Liver (tissue), 3 donors: Measurements from ENCODE around the gene ACP1.

Experiments used
- EGR1 ChIP-seq, 2 donors: IDR thresholded peaks; 2 replicates each; pipeline ENCODE4 v1.6.1; 2016 to 2018; ENCODE audit warnings: antibody characterized with exemption in 2 of 2, low read depth in 2 of 2
- FOXA1 ChIP-seq: IDR thresholded peaks from 2 replicates; pipeline ENCODE4 v1.6.1; 2016; ENCODE audit warnings: antibody characterized with exemption
- GABPA ChIP-seq, 2 donors: IDR thresholded peaks in 1 of 2; conservative IDR thresholded peaks in 1 of 2; 2 replicates each; pipeline ENCODE4 v1.6.1; 2016; ENCODE audit warnings: antibody characterized with exemption in 2 of 2, mild to moderate bottlenecking in 1 of 2, moderate library complexity in 1 of 2
- RAD21 ChIP-seq, 2 donors: IDR thresholded peaks; 2 replicates each; pipeline ENCODE4 v1.6.1; 2016; ENCODE audit warnings: antibody characterized with exemption in 2 of 2, mild to moderate bottlenecking in 2 of 2
- SP1 ChIP-seq: IDR thresholded peaks from 2 replicates; pipeline ENCODE4 v1.6.1; 2018; ENCODE audit warnings: antibody characterized with exemption, mild to moderate bottlenecking
- TAF1 ChIP-seq: conservative IDR thresholded peaks from 2 replicates; pipeline ENCODE4 v1.6.1; 2016; ENCODE audit warnings: antibody characterized with exemption, mild to moderate bottlenecking
- YY1 ChIP-seq: IDR thresholded peaks from 2 replicates; pipeline ENCODE4 v1.6.1; 2016; ENCODE audit warnings: antibody characterized with exemption, mild to moderate bottlenecking
- TF ChIP-seq, protein P1 (sequence below): IDR thresholded peaks from 2 replicates; pipeline ENCODE4 v1.6.1; 2016; ENCODE audit warnings: antibody characterized with exemption, mild to moderate bottlenecking
- TF ChIP-seq, protein P2 (sequence below): fragments of 150-350 bp; IDR thresholded peaks from 2 replicates; pipeline ENCODE4 v1.5.1; 2017; ENCODE audit warnings: improper control_type of control experiment, low read depth, low read length; ENCODE audit not compliant: missing input control
- TF ChIP-seq, protein P3 (sequence below): IDR thresholded peaks from 2 replicates; pipeline ENCODE4 v1.6.1; 2016; ENCODE audit warnings: antibody characterized with exemption
- TF ChIP-seq, protein P4 (sequence below): IDR thresholded peaks from 2 replicates; pipeline ENCODE4 v1.6.1; 2016; ENCODE audit warnings: antibody characterized with exemption
- TF ChIP-seq, protein P5 (sequence below): IDR thresholded peaks from 2 replicates; pipeline ENCODE4 v1.6.1; 2016; ENCODE audit warnings: antibody characterized with exemption
- donor health status: healthy.
- donor health status: healthy.

DNA sequence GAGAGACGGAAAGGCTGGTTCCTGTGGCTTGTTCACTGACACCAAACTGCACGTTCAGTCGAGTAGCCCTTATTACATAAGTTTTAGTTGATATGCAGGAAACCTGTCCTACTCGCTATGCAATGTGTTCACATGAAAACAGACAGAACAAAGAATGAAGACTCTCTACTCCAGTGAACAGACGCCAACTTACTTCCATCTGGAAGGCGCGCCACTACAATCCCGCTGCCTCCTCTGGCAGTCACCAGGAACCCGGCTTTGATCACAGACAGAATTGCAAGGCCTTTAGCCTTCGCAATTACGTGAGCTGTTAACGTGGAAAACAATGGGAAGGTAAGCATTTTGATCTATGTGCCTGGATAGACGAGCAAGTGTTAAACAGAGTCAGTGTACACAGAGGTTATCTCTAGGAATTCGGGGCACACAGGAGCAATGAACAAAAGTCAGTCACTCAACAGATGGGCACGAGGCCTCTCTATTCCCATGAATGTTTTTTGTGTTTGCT is 15.2 kb upstream of the ACP1 start:
- TF ChIP-seq, protein P1, sequence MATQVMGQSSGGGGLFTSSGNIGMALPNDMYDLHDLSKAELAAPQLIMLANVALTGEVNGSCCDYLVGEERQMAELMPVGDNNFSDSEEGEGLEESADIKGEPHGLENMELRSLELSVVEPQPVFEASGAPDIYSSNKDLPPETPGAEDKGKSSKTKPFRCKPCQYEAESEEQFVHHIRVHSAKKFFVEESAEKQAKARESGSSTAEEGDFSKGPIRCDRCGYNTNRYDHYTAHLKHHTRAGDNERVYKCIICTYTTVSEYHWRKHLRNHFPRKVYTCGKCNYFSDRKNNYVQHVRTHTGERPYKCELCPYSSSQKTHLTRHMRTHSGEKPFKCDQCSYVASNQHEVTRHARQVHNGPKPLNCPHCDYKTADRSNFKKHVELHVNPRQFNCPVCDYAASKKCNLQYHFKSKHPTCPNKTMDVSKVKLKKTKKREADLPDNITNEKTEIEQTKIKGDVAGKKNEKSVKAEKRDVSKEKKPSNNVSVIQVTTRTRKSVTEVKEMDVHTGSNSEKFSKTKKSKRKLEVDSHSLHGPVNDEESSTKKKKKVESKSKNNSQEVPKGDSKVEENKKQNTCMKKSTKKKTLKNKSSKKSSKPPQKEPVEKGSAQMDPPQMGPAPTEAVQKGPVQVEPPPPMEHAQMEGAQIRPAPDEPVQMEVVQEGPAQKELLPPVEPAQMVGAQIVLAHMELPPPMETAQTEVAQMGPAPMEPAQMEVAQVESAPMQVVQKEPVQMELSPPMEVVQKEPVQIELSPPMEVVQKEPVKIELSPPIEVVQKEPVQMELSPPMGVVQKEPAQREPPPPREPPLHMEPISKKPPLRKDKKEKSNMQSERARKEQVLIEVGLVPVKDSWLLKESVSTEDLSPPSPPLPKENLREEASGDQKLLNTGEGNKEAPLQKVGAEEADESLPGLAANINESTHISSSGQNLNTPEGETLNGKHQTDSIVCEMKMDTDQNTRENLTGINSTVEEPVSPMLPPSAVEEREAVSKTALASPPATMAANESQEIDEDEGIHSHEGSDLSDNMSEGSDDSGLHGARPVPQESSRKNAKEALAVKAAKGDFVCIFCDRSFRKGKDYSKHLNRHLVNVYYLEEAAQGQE = no peak
- TF ChIP-seq, protein P2, sequence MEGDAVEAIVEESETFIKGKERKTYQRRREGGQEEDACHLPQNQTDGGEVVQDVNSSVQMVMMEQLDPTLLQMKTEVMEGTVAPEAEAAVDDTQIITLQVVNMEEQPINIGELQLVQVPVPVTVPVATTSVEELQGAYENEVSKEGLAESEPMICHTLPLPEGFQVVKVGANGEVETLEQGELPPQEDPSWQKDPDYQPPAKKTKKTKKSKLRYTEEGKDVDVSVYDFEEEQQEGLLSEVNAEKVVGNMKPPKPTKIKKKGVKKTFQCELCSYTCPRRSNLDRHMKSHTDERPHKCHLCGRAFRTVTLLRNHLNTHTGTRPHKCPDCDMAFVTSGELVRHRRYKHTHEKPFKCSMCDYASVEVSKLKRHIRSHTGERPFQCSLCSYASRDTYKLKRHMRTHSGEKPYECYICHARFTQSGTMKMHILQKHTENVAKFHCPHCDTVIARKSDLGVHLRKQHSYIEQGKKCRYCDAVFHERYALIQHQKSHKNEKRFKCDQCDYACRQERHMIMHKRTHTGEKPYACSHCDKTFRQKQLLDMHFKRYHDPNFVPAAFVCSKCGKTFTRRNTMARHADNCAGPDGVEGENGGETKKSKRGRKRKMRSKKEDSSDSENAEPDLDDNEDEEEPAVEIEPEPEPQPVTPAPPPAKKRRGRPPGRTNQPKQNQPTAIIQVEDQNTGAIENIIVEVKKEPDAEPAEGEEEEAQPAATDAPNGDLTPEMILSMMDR = no peak
- TF ChIP-seq RAD21 (IDR thresholded peaks at IDR 0.05) (no peak), FOXA1 (no peak), YY1 (no peak), TAF1 (no peak), GABPA (IDR thresholded peaks at IDR 0.05 in 1 of 2, conservative IDR thresholded peaks at IDR 0.05 in 1 of 2) (no peak), SP1 (no peak), EGR1 (IDR thresholded peaks at IDR 0.05; ENCODE audit: low read depth in 2 of 2) (no peak)
- TF ChIP-seq, protein P3, sequence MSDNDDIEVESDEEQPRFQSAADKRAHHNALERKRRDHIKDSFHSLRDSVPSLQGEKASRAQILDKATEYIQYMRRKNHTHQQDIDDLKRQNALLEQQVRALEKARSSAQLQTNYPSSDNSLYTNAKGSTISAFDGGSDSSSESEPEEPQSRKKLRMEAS = no peak
- TF ChIP-seq, protein P4, sequence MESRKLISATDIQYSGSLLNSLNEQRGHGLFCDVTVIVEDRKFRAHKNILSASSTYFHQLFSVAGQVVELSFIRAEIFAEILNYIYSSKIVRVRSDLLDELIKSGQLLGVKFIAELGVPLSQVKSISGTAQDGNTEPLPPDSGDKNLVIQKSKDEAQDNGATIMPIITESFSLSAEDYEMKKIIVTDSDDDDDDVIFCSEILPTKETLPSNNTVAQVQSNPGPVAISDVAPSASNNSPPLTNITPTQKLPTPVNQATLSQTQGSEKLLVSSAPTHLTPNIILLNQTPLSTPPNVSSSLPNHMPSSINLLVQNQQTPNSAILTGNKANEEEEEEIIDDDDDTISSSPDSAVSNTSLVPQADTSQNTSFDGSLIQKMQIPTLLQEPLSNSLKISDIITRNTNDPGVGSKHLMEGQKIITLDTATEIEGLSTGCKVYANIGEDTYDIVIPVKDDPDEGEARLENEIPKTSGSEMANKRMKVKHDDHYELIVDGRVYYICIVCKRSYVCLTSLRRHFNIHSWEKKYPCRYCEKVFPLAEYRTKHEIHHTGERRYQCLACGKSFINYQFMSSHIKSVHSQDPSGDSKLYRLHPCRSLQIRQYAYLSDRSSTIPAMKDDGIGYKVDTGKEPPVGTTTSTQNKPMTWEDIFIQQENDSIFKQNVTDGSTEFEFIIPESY = no peak
- TF ChIP-seq, protein P5, sequence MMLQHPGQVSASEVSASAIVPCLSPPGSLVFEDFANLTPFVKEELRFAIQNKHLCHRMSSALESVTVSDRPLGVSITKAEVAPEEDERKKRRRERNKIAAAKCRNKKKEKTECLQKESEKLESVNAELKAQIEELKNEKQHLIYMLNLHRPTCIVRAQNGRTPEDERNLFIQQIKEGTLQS = no peak
